ENCODE data around the gene PARK7. TPM values are rescaled to one million over a fixed set of nuclear protein-coding genes. Genes with fewer than 3 reads are reported as not detected.

PARK7 gene
- total and polyA plus RNA-seq, 2 experiments from 2014 or later, result 178 to 679 TPM

DNA sequence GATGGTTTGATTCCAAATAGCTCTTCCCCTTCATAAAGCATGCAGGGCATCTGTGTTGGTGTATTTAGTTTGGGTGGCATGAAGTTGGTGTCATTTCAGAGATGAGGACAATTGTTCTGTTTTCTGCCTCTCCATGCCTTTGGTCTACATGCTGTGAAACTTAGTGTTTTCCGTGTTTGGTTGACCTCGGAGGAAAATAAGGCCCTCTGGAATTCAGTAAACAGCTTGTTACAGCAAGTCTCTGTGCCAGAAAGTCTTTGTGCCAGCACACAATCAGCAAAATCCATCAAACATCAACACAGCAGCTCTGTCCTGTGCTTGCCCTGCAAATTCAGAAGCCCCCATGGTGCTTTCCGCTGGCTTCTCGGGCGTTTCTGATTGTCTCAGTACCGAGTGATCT, 9.5 kb downstream of the PARK7 start:
- H3K36me3 Mint-ChIP-seq (ENCODE audit: low read depth), result peaks cover 69% of the 10 kb centered on the region

More for the DNA sequence above, 9.5 kb downstream of the PARK7 start:
- no peak for DNase-seq (ENCODE audit: low spot score)
- Mint-ChIP-seq H3K27ac (no peak overlapping the region), H3K9me3 (no peaks in the 10 kb centered on the region), H3K27me3 (ENCODE audit: insufficient read depth, low read depth, poor library complexity) (peaks cover 8% of the 10 kb centered on the region), H3K4me1 (peaks cover 2% of the 10 kb centered on the region; the same call in 1 of the 3 replicates), H3K4me3 (no peak overlapping the region)
- Histone ChIP-seq H3K27ac (ENCODE audit: low read depth) (no peak overlapping the region), H3K9me2 (ENCODE audit: insufficient read depth) (no peaks in the 10 kb centered on the region), H3F3A (replicated peaks; ENCODE audit: low read depth) (no peaks in the 10 kb centered on the region), H2AFZ (no peak overlapping the region), H3K4me2 (no peak overlapping the region), H3K79me2 (replicated peaks; ENCODE audit: insufficient read depth) (peaks cover 45% of the 10 kb centered on the region), H3K4me1 (ENCODE audit: insufficient read depth) (no peaks in the 10 kb centered on the region), H3K27me3 (ENCODE audit: insufficient read depth) (no peaks in the 10 kb centered on the region), H4K20me1 (replicated peaks; ENCODE audit: insufficient read depth) (peaks cover 21% of the 10 kb centered on the region), H3K36me3 (ENCODE audit: insufficient read depth) (peaks cover 47% of the 10 kb centered on the region), H3K4me3 (no peak overlapping the region)
- TF ChIP-seq ZNF114 (CRISPR knock-in tag; IDR thresholded peaks at IDR 0.05), result no peak
- TF ChIP-seq NANOG (IDR thresholded peaks at IDR 0.05; ENCODE audit: borderline replicate concordance), result no peak
- TF ChIP-seq ZNF462 (CRISPR knock-in tag; IDR thresholded peaks at IDR 0.05), result no peak
- TF ChIP-seq, protein P1, sequence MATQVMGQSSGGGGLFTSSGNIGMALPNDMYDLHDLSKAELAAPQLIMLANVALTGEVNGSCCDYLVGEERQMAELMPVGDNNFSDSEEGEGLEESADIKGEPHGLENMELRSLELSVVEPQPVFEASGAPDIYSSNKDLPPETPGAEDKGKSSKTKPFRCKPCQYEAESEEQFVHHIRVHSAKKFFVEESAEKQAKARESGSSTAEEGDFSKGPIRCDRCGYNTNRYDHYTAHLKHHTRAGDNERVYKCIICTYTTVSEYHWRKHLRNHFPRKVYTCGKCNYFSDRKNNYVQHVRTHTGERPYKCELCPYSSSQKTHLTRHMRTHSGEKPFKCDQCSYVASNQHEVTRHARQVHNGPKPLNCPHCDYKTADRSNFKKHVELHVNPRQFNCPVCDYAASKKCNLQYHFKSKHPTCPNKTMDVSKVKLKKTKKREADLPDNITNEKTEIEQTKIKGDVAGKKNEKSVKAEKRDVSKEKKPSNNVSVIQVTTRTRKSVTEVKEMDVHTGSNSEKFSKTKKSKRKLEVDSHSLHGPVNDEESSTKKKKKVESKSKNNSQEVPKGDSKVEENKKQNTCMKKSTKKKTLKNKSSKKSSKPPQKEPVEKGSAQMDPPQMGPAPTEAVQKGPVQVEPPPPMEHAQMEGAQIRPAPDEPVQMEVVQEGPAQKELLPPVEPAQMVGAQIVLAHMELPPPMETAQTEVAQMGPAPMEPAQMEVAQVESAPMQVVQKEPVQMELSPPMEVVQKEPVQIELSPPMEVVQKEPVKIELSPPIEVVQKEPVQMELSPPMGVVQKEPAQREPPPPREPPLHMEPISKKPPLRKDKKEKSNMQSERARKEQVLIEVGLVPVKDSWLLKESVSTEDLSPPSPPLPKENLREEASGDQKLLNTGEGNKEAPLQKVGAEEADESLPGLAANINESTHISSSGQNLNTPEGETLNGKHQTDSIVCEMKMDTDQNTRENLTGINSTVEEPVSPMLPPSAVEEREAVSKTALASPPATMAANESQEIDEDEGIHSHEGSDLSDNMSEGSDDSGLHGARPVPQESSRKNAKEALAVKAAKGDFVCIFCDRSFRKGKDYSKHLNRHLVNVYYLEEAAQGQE (IDR thresholded peaks at IDR 0.05; ENCODE audit: unreplicated experiment), result no peak
- TF ChIP-seq ZNF331 (CRISPR knock-in tag; IDR thresholded peaks at IDR 0.05; ENCODE audit: low read depth), result no peak
- ATAC-seq, result no peak

Data from GM23338 (cell line).